ENCODE measurements around the gene RABL6.

- no peak for TF ChIP-seq CTCF (IDR thresholded peaks at IDR 0.05)
- TF ChIP-seq POLR2A (IDR thresholded peaks at IDR 0.05) = no peak
These were observed 20.2 kb downstream of the RABL6 start for GRCh38 chr9:136827794-136828473.
